SHP77 treated with DMSO at 0.1 percent for 48 hours (cell line): ENCODE results near the gene MT1E.

ENCODE experiments used
- DNase-seq: peaks from one replicate; lab custom pipeline; 2025; lab: John Stamatoyannopoulos, UW

Gene MT1E

GRCh38 chr16:56626685-56627084 is 1.1 kb downstream of the MT1E start:
- DNase-seq: no peak

GRCh38 chr16:56628486-56629350 is 3.1 kb downstream of the MT1E start:
- DNase-seq: no peak

GRCh38 chr16:56629531-56629930 is 4.0 kb downstream of the MT1E start:
- DNase-seq: no peak

- no peak for DNase-seq
Observed at GRCh38 chr16:56630134-56630533, 4.6 kb downstream of the MT1E start.

- no peak for DNase-seq
Observed at GRCh38 chr16:56631197-56631596, 5.6 kb downstream of the MT1E start.

GRCh38 chr16:56631832-56632155 is 6.2 kb downstream of the MT1E start:
- DNase-seq: no peak

- DNase-seq: no peak
Observed at GRCh38 chr16:56632156-56632847, 6.7 kb downstream of the MT1E start, which contains the start of gene MT1M. TSS of gene MT1M (plus strand) at chr16:56632659. CDS start at chr16:56632732, 73 bp downstream.

- DNase-seq: no peak
Observed at GRCh38 chr16:56632848-56633365, 7.3 kb downstream of the MT1E start.

- no peak for DNase-seq
Observed at GRCh38 chr16:56633535-56633934, 8.0 kb downstream of the MT1E start.

GRCh38 chr16:56634715-56635440 is 9.3 kb downstream of the MT1E start:
- no peak for DNase-seq

GRCh38 chr16:56635441-56635967 is 9.9 kb downstream of the MT1E start:
- DNase-seq: no peak

GRCh38 chr16:56636616-56637413 is 11.2 kb downstream of the MT1E start:
- no peak for DNase-seq

GRCh38 chr16:56637814-56638750 is 12.5 kb downstream of the MT1E start, which contains the start of gene MT1A:
TSS of gene MT1A (plus strand) at chr16:56638666. CDS start at chr16:56638739, 73 bp downstream.
- no peak for DNase-seq

GRCh38 chr16:56639045-56639444 is 13.5 kb downstream of the MT1E start:
- DNase-seq: no peak

- DNase-seq: no peak
Observed at GRCh38 chr16:56640076-56640475, 14.5 kb downstream of the MT1E start.

- DNase-seq: no peak
Observed at GRCh38 chr16:56641166-56641565, 15.6 kb downstream of the MT1E start.

- no peak for DNase-seq
Observed at GRCh38 chr16:56643080-56643778, 17.6 kb downstream of the MT1E start.

- no peak for DNase-seq
Observed at GRCh38 chr16:56643833-56644232, 18.3 kb downstream of the MT1E start.

- no peak for DNase-seq
Observed at GRCh38 chr16:56645311-56645710, 19.7 kb downstream of the MT1E start.

- DNase-seq: no peak
Observed at GRCh38 chr16:56645838-56646237, 20.3 kb downstream of the MT1E start.
